Parathyroid adenoma (tissue), 2 donors: ENCODE results near the gene VDAC1.

Experiments
- H2AFZ ChIP-seq: fragments of 300-600 bp; sonication (generic); one replicate; pipeline ENCODE4 v1.7.0; 2017; ENCODE audit warnings: antibody characterized with exemption, mild to moderate bottlenecking
- H3K27ac ChIP-seq: fragments of 300-600 bp; sonication (generic); one replicate; pipeline ENCODE4 v1.7.0; 2017
- H3K27me3 ChIP-seq: fragments of 300-600 bp; sonication (generic); one replicate; pipeline ENCODE4 v1.7.0; 2017; ENCODE audit warnings: low read length; ENCODE audit not compliant: control insufficient read depth, insufficient read depth
- H3K36me3 ChIP-seq: fragments of 300-600 bp; sonication (generic); one replicate; pipeline ENCODE4 v1.7.0; 2017; ENCODE audit warnings: low read length; ENCODE audit not compliant: control insufficient read depth, insufficient read depth
- H3K4me1 ChIP-seq: fragments of 300-600 bp; sonication (generic); one replicate; pipeline ENCODE4 v1.7.0; 2017; ENCODE audit warnings: control low read depth
- H3K4me2 ChIP-seq: fragments of 300-600 bp; sonication (generic); one replicate; pipeline ENCODE4 v1.7.0; 2017; ENCODE audit warnings: low read length
- H3K4me3 ChIP-seq: fragments of 300-600 bp; sonication (generic); one replicate; pipeline ENCODE4 v1.7.0; 2017; ENCODE audit warnings: low read depth, low read length
- H3K79me2 ChIP-seq: fragments of 300-600 bp; sonication (generic); one replicate; pipeline ENCODE4 v1.7.0; 2017; ENCODE audit warnings: control low read depth
- H3K9ac ChIP-seq: fragments of 300-600 bp; sonication (generic); one replicate; pipeline ENCODE4 v1.7.0; 2017; ENCODE audit warnings: mild to moderate bottlenecking
- H3K9me3 ChIP-seq: fragments of 300-600 bp; sonication (generic); one replicate; pipeline ENCODE4 v1.7.0; 2017; ENCODE audit warnings: low read length; ENCODE audit not compliant: control insufficient read depth
- TF ChIP-seq, protein P1 (sequence below): fragments of 300-600 bp; sonication (generic); IDR thresholded peaks from one replicate; pipeline ENCODE4 v1.7.0; 2017; ENCODE audit warnings: antibody characterized with exemption, mild to moderate bottlenecking
- donor health status: primary hyperparathyroidism.

VDAC1 gene

DNA sequence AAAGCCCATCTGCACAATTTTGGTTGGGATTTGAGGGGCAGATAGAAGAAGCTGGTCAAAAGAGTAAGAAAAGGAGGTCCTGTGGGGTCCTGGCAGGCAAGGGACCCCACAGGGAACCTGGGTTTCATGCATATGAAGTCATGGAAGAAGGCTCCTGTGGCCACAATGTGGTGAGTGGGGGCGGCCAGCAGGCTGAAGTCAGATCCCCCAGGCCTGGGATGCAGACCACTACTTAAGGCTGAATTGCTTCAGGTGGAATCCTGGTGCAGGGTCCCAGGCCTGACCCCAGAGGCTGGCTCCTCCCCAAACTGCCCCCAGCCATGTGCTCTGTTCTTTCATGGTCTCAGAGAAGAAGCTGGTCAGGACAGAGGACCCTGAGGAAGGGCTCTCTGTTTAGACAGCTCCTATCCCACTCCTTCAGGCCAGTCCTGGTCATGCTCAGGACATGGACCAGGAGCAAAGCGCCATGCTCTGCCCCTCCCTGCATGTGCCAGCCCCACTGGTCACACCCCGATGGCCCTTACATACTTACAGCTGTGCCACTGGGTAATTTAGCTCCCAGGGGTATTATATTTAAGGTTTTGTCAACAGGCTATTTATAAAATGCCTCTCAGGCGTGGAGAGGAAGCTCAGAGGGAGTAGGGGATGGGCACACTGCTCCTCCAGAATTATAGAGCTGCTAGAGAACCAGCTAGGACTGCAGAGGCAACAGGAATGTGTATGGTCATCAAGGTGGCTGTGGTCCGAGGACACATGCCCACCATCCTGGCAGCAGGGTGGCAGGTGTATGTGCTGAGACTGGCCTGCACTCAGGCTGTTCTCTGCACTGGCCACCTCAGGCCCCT is 69.7 kb downstream of the VDAC1 start:
- H3K9ac ChIP-seq, result no peak overlapping the region
- no peak overlapping the region for H2AFZ ChIP-seq
- no peak overlapping the region for H3K27ac ChIP-seq
- no peaks in the 10 kb centered on the region for H3K4me1 ChIP-seq
- H3K4me3 ChIP-seq, result no peak overlapping the region
- no peak overlapping the region for H3K4me2 ChIP-seq
- H3K36me3 ChIP-seq, result no peaks in the 10 kb centered on the region
- no peaks in the 10 kb centered on the region for H3K79me2 ChIP-seq
- H3K27me3 ChIP-seq, result no peaks in the 10 kb centered on the region
- TF ChIP-seq, protein P1, sequence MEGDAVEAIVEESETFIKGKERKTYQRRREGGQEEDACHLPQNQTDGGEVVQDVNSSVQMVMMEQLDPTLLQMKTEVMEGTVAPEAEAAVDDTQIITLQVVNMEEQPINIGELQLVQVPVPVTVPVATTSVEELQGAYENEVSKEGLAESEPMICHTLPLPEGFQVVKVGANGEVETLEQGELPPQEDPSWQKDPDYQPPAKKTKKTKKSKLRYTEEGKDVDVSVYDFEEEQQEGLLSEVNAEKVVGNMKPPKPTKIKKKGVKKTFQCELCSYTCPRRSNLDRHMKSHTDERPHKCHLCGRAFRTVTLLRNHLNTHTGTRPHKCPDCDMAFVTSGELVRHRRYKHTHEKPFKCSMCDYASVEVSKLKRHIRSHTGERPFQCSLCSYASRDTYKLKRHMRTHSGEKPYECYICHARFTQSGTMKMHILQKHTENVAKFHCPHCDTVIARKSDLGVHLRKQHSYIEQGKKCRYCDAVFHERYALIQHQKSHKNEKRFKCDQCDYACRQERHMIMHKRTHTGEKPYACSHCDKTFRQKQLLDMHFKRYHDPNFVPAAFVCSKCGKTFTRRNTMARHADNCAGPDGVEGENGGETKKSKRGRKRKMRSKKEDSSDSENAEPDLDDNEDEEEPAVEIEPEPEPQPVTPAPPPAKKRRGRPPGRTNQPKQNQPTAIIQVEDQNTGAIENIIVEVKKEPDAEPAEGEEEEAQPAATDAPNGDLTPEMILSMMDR, result no peak
- no peaks in the 10 kb centered on the region for H3K9me3 ChIP-seq

DNA sequence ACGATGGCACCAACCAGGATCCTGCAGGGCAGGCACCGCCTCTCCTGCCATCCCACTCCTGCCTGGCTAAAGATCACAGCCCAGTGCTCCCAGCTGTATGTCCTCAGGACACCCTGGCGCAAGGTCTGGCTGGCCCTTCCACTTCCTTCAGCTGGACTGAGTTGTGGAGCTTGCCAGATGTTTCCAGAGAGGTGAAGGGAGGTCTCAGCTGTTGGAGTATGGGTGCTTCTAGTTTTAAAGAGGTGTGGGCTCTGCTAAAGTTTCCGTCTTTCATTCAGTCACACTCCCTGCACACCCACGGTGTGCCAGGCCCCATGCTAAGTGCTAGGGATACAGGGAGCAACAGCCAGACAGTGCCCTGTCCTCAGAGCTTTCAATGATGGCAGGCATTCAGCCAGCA is 70.5 kb downstream of the VDAC1 start:
- H3K79me2 ChIP-seq, result no peaks in the 10 kb centered on the region
- H2AFZ ChIP-seq, result no peak overlapping the region
- no peaks in the 10 kb centered on the region for H3K4me1 ChIP-seq
- H3K27ac ChIP-seq, result no peak overlapping the region
- no peak overlapping the region for H3K9ac ChIP-seq
- no peaks in the 10 kb centered on the region for H3K36me3 ChIP-seq
- TF ChIP-seq, protein P1, result no peak
- no peaks in the 10 kb centered on the region for H3K9me3 ChIP-seq
- no peak overlapping the region for H3K4me2 ChIP-seq
- H3K4me3 ChIP-seq, result no peak overlapping the region
- no peaks in the 10 kb centered on the region for H3K27me3 ChIP-seq

DNA sequence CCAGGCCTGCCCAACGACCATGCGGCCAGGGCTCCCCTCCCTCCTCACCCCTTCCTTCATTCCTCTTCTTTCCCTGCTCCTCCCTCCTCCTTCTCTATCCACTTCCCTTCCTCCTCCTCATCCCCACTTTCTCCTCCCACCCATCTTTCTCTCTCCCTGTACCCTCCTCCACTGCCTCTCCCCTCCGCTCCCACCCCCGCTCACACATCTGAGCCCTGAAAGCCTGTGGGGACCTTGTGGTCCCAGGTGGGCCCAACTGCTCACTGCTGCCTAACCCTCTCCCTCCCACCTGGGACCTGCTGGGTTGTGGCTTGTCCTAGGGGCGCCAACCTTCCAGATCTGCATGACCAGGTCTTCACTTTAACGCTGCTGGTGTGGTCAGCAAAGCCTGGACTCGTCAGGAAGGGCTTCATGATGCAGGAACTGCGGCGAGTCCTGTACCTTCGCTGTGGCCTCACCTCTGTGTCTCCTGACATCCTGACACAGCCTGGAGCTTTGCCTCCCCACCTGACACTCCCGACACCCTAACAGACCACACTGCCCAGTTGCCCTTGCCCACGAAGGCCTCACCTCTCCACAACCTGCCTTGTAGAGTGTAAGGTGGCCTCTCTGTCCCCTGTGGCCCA is 71.0 kb downstream of the VDAC1 start:
- no peaks in the 10 kb centered on the region for H3K4me1 ChIP-seq
- H3K9ac ChIP-seq, result no peak overlapping the region
- H2AFZ ChIP-seq, result no peak overlapping the region
- no peaks in the 10 kb centered on the region for H3K79me2 ChIP-seq
- no peaks in the 10 kb centered on the region for H3K9me3 ChIP-seq
- TF ChIP-seq, protein P1, result no peak
- H3K36me3 ChIP-seq, result no peaks in the 10 kb centered on the region
- H3K27ac ChIP-seq, result no peak overlapping the region
- H3K27me3 ChIP-seq, result no peaks in the 10 kb centered on the region
- no peak overlapping the region for H3K4me2 ChIP-seq
- H3K4me3 ChIP-seq, result no peak overlapping the region

DNA sequence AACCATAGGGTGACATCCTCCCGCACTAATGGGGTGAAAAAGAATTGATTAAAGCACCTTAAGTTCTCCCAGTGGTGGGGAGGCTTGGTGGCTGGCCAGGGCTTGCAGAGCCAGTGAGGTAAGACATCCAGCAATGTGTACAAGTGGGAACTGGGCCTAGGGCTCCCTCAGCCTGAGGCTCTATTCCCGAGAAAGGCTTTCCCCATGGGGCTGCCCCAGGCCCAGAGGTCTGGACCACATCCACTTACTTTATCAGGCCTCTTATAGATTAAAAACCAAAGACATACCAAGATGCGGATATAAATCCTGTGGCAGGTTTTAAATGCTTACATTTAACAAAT is 71.6 kb downstream of the VDAC1 start:
- no peaks in the 10 kb centered on the region for H3K36me3 ChIP-seq
- no peak overlapping the region for H3K9ac ChIP-seq
- no peak overlapping the region for H3K4me2 ChIP-seq
- no peak overlapping the region for H3K4me3 ChIP-seq
- no peak overlapping the region for H3K27ac ChIP-seq
- no peaks in the 10 kb centered on the region for H3K27me3 ChIP-seq
- H3K4me1 ChIP-seq, result no peaks in the 10 kb centered on the region
- no peak overlapping the region for H2AFZ ChIP-seq
- TF ChIP-seq, protein P1, result no peak
- H3K9me3 ChIP-seq, result no peaks in the 10 kb centered on the region
- H3K79me2 ChIP-seq, result no peaks in the 10 kb centered on the region
